Measurements from ENCODE around the gene LIM2.
A peak's percentile ranks its signal among the peaks of the same experiment; 100 is the strongest.

Gene LIM2

GRCh38 chr19:51394050-51394836 lies 6.5 kb upstream of the LIM2 start:
- DNase-seq: peak; percentile 99

- DNase-seq: no peak
Observed at GRCh38 chr19:51392701-51393100, 4.9 kb upstream of the LIM2 start.

- no peak for DNase-seq
Observed at GRCh38 chr19:51391073-51391611, 3.4 kb upstream of the LIM2 start.

GRCh38 chr19:51389143-51389542 lies 1.4 kb upstream of the LIM2 start:
- DNase-seq: no peak

- no peak for DNase-seq
Observed at GRCh38 chr19:51386882-51387520, 773 bp downstream of the LIM2 start.

GRCh38 chr19:51382004-51382403 lies 5.8 kb downstream of the LIM2 start:
- DNase-seq: no peak

GRCh38 chr19:51380379-51380778 lies 7.4 kb downstream of the LIM2 start:
- DNase-seq: no peak

- DNase-seq: no peak
Observed at GRCh38 chr19:51377422-51377821, 10.4 kb downstream of the LIM2 start.

GRCh38 chr19:51375504-51376221 lies 12.1 kb downstream of the LIM2 start:
- peak; percentile 78 for DNase-seq

GRCh38 chr19:51372649-51373504 lies 14.9 kb downstream of the LIM2 start, which contains the start of gene NKG7:
Gene NKG7 (minus strand): TSS chr19:51372654. CDS start chr19:51372535, 119 bp downstream.
- peak; percentile 96 for DNase-seq

- DNase-seq: no peak
Observed at GRCh38 chr19:51372021-51372648, 15.6 kb downstream of the LIM2 start.

GRCh38 chr19:51371186-51371690 lies 16.5 kb downstream of the LIM2 start:
- DNase-seq: no peak

GRCh38 chr19:51370230-51370629 lies 17.5 kb downstream of the LIM2 start:
- DNase-seq: no peak

GRCh38 chr19:51368366-51369282 lies 19.1 kb downstream of the LIM2 start, which contains the start of gene CLDND2:
Gene CLDND2 (minus strand): TSS chr19:51369003. CDS start chr19:51368577, 426 bp downstream.
- no peak for DNase-seq

- peak; percentile 100 for DNase-seq
Observed at GRCh38 chr19:51367565-51368365, 20.0 kb downstream of the LIM2 start.

- no peak for DNase-seq
Observed at GRCh38 chr19:51367255-51367564, 20.6 kb downstream of the LIM2 start.

- peak; percentile 99 for DNase-seq
Observed at GRCh38 chr19:51366389-51367254, 21.2 kb downstream of the LIM2 start.

GRCh38 chr19:51365965-51366388 lies 21.8 kb downstream of the LIM2 start, which contains the start of gene ETFB:
Gene ETFB (minus strand): TSS chr19:51366388. CDS start chr19:51366326, 62 bp downstream.
- DNase-seq: no peak

All from activated CD4-positive, alpha-beta T cell treated with anti-CD3 and anti-CD28 coated beads, Interleukin-10, Interleukin-2, amounts not matched to agents 100 ng/mL and 50 ng/mL, durations not matched to agents 16 hours and 8 hours (primary cell).